ENCODE measurements around the gene TRAPPC10.

GRCh38 chr21:44063151-44063912, 51.2 kb downstream of the TRAPPC10 start:
- TF ChIP-seq CTCF (IDR thresholded peaks at IDR 0.05) (no peak), EZH2 (IDR thresholded peaks at IDR 0.05; ENCODE audit: borderline replicate concordance, insufficient read depth, low read depth, low read length, poor library complexity, severe bottlenecking) (no peak)
